Activated T-cell treated with anti-CD3 and anti-CD28 coated beads, Interleukin-2, amount 50 U/mL, for 24 hours (primary cell): ENCODE data around the gene NOSIP.
A peak's percentile ranks its signal among the peaks of the same experiment; 100 is the strongest.
"Not testable (repeated sequence)": the region's sequence is repeated elsewhere in the genome, so short reads cannot be mapped to it uniquely, and the experiment has no call there.

ENCODE experiments used
- DNase-seq: peaks from one replicate; pipeline ENCODE4 v3.0.0-alpha.2; 2020
- H3K27ac Mint-ChIP-seq: 2 replicates; pipeline ENCODE4 v1.8.0; 2020; ENCODE audit warnings: mild to moderate bottlenecking, mixed read lengths
- H3K27me3 Mint-ChIP-seq: 2 replicates; pipeline ENCODE4 v1.8.0; 2020; ENCODE audit warnings: mixed read lengths
- H3K36me3 Mint-ChIP-seq: 2 replicates; pipeline ENCODE4 v1.8.0; 2020; ENCODE audit warnings: low read depth, mixed read lengths
- H3K4me1 Mint-ChIP-seq: 2 replicates; pipeline ENCODE4 v1.8.0; 2020; ENCODE audit warnings: low read depth, mixed read lengths
- H3K4me3 Mint-ChIP-seq: 2 replicates; pipeline ENCODE4 v1.8.0; 2020; ENCODE audit warnings: mild to moderate bottlenecking, moderate library complexity, mixed read lengths
- H3K9me3 Mint-ChIP-seq: 2 replicates; pipeline ENCODE4 v1.8.0; 2020; ENCODE audit warnings: mixed read lengths

Gene NOSIP, protein sequence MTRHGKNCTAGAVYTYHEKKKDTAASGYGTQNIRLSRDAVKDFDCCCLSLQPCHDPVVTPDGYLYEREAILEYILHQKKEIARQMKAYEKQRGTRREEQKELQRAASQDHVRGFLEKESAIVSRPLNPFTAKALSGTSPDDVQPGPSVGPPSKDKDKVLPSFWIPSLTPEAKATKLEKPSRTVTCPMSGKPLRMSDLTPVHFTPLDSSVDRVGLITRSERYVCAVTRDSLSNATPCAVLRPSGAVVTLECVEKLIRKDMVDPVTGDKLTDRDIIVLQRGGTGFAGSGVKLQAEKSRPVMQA

DNA sequence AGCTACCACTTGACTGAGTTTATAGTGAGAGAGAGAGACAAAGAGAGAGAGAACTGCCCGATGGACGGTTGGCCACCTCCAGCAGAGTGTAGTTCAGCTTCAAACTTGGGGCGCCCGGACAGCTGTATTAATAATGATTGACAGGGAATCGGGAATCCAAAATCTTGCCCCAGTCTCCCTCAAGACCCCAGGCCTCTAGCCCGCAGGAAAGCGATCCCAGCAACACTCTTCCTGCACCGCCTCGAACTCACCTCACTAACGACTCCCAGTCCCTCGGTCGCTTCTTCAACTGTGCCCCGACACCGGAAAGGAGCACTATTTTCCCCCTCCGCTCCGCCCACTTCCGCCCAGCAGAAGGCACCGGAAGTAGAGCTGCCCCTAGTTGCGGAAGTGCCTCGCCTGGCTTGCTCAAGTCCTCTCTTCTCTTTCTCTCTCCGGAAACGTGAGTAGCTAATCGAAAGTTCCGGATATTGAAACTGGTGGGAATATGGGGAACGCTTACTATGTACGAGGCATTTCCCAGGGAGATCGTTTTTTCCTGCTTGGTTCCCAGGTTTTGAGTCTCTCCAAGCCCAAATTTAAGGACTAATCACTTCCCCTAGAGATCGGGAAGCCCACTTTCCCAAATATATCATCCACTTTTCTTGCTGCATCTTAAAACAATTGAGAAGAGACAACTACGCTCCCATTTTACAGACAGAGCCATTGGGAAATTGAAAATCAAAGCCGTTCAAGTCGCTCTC lies at the start of gene NOSIP:
NOSIP (minus strand) TSS at position 293 of the 743 bp plus-strand sequence. CDS start 19,865 bp downstream, outside the sequence.
- Mint-ChIP-seq H3K36me3 (peaks cover 40% of the 10 kb centered on the region), H3K4me1 (peaks cover 34% of the 10 kb centered on the region), H3K4me3 (peak within 1 kb of the TSS; percentile 95), H3K27me3 (no peaks in the 10 kb centered on the region), H3K9me3 (no peaks in the 10 kb centered on the region), H3K27ac (peak within 1 kb of the TSS; percentile 94)
- DNase-seq: peak; percentile 96

DNA sequence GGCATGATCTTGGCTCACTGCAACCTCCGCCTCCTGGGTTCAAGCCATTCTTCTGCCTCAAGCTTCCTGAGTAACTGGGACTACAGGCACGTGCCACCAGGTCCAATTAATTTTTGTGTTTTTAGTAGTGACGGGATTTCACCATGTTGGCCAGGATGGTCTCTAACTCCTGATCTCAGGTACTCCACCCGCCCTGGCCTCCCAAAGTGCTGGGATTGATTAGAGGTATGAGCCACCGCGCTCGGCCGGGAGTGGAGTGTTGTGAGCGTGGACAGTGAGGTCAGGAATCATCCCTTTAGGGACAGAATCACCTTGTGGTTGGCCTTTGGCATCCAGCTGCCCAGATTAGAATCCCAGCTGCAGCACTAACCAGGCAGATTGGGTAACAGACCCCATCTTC lies 49.3 kb upstream of the NOSIP start:
- peaks cover 36% of the 10 kb centered on the region for H3K36me3 Mint-ChIP-seq
- H3K4me1 Mint-ChIP-seq: peaks cover 2% of the 10 kb centered on the region
- no peak for DNase-seq
- no peaks in the 10 kb centered on the region for H3K9me3 Mint-ChIP-seq
- H3K27me3 Mint-ChIP-seq: no peaks in the 10 kb centered on the region
- H3K4me3 Mint-ChIP-seq: no peak overlapping the region
- H3K27ac Mint-ChIP-seq: no peak overlapping the region

DNA sequence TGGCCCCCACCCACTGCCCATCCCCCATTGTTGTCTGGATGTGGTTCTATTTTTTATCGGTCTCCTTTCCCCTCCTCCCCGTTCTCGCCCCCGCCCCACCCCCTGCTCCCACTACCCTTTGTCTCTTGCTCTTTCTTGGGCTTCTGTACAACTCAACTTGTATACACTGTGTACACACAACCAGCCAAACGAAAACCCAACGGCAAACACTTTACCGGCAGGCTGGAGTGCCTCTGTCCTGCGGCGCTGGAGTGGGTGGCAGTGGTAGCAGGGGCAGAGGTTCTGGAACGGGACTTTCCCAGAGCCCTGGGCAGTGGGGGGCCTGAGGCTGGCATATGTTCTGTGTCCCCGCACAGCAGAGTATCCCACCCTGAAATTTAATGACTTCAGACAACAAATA lies 45.9 kb upstream of the NOSIP start:
- H3K27ac Mint-ChIP-seq: no peak overlapping the region
- H3K27me3 Mint-ChIP-seq: no peaks in the 10 kb centered on the region
- DNase-seq: no peak
- no peak overlapping the region for H3K4me3 Mint-ChIP-seq
- H3K9me3 Mint-ChIP-seq: no peaks in the 10 kb centered on the region
- H3K36me3 Mint-ChIP-seq: peaks cover 57% of the 10 kb centered on the region
- peaks cover 2% of the 10 kb centered on the region for H3K4me1 Mint-ChIP-seq

DNA sequence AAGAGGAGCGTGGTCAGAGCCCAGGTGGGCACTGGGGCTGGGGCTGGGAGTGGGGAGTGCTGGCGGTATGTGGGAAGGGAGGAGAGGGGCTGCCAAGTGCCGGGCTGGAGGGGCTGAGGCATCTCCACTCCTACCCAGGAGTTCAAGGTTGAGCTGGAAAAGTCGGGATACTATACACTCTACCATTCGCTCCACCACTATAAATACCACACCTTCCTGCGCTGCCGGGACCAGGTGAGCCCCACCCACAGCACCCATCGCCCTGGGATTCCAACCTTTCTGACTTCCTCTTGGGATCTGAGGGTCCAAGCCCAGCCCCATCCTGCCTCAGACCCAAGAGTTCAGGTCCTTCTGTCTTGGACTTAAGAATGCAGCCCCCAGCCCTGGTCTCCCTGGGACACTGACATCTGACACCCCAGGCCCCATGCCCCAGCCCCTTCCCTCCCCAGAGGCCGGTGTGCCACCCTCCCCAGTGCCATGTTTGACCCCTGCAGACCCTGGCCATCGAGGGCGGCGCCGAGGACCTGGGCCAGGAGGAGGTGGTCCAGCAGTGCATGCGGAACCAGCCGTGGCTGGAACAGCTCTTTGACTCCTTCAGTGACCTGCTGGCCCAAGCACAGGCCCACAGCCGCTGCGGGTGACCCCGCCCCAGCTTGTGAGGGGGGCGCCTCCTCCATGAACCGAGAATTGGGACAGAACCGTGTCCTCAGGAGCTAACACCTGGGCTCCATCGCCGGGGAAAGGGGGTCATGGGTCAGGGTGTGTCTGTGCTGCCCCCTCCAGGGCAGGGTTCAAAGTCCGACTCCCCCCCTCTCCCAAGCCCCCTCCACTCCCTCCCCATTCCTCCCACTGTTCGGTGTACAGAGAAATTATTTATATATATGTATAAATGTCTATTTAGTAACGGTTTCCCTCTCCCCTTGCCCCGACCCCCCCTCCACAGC lies 44.9 kb upstream of the NOSIP start:
- no peak overlapping the region for H3K4me3 Mint-ChIP-seq
- H3K27me3 Mint-ChIP-seq: no peaks in the 10 kb centered on the region
- peaks cover 60% of the 10 kb centered on the region for H3K36me3 Mint-ChIP-seq
- no peaks in the 10 kb centered on the region for H3K9me3 Mint-ChIP-seq
- no peak overlapping the region for H3K27ac Mint-ChIP-seq
- no peak for DNase-seq
- no peaks in the 10 kb centered on the region for H3K4me1 Mint-ChIP-seq

DNA sequence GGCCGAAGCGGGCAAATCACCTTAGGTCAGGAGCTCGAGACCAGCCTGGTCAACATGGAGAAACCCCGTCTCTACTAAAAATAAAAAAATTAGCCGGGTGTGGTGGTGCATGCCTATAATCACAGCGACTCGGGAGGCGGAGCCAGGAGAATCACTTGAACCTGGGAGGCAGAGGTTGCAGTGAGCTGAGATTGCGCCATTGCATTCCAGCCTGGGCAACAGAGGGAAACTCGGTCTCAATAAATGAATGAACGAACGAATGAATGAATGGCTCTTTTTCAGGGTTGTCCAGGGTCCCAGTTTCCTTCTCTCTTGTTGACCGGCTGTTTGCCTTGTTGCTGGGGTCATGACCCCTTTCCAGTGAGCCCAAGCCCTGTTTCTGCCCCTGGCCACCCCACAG lies 37.5 kb upstream of the NOSIP start:
- Mint-ChIP-seq H3K27ac (peak overlapping the region; percentile 63), H3K4me1 (peaks cover 17% of the 10 kb centered on the region), H3K36me3 (peaks cover 79% of the 10 kb centered on the region)
- H3K4me3 Mint-ChIP-seq, DNase-seq, H3K27me3 Mint-ChIP-seq, H3K9me3 Mint-ChIP-seq: not testable (repeated sequence)

DNA sequence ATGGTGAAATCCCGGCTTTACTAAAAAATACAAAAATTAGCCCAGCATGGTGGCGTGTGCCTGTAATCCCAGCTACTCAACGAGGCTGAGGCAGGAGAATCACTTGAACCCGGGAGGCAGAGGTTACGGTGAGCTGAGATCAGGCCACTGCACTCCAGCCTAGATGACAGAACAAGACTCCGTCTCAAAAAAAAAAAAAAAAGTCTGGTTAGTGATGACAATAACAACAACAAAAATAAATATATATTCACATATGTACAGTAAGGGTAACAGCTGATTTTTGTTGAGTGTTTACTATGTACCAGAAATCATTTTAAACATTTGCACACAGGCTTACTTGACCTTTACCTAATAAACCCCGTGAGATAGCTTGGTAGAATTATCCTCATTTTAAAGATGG lies 36.6 kb upstream of the NOSIP start:
- H3K4me1 Mint-ChIP-seq: peaks cover 20% of the 10 kb centered on the region
- H3K36me3 Mint-ChIP-seq: peaks cover 79% of the 10 kb centered on the region
- H3K9me3 Mint-ChIP-seq: no peaks in the 10 kb centered on the region
- H3K4me3 Mint-ChIP-seq: no peak overlapping the region
- no peak overlapping the region for H3K27ac Mint-ChIP-seq
- H3K27me3 Mint-ChIP-seq: no peaks in the 10 kb centered on the region
- DNase-seq: no peak

DNA sequence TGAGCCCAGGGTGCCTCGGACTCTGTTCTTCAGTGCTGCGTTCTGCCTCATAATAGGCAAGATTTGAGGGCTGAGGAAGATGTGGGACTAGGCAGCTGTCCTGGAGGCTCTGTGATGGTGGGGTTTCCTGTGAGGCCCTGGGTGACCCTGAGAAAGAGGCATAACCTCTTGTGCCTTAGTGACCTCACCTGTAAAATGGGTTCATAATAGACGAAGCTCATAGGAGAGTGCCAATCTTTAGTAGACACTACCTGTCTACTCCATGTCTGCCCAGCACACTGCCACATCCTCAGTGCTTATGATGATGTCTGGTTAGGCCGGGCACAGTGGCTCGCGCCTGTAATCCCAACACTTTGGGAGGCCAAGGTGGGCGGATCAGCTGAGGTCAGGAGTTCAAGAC lies 36.2 kb upstream of the NOSIP start:
- no peaks in the 10 kb centered on the region for H3K9me3 Mint-ChIP-seq
- H3K4me3 Mint-ChIP-seq: no peak overlapping the region
- peaks cover 20% of the 10 kb centered on the region for H3K4me1 Mint-ChIP-seq
- H3K27ac Mint-ChIP-seq: no peak overlapping the region
- H3K27me3 Mint-ChIP-seq: no peaks in the 10 kb centered on the region
- no peak for DNase-seq
- peaks cover 75% of the 10 kb centered on the region for H3K36me3 Mint-ChIP-seq

DNA sequence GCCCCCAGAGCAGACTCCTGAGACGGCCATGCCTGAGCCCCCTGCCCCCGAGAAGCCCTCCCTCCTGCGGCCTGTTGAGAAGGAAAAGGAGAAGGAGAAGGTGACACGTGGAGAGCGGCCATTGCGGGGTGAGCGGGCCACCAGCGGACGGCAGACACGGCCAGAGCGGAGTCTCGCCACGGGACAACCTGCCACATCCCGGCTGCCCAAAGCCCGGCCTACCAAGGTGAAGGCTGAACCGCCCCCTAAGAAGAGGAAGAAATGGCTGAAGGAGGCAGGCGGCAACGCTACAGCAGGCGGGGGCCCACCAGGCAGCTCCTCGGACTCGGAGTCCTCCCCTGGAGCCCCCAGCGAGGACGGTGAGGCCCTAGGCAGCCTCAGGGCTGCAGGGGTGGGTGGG lies 35.5 kb upstream of the NOSIP start:
- Mint-ChIP-seq H3K4me1 (peaks cover 20% of the 10 kb centered on the region), H3K27ac (no peak overlapping the region), H3K36me3 (peaks cover 75% of the 10 kb centered on the region), H3K27me3 (no peaks in the 10 kb centered on the region), H3K9me3 (no peaks in the 10 kb centered on the region), H3K4me3 (no peak overlapping the region)
- no peak for DNase-seq

DNA sequence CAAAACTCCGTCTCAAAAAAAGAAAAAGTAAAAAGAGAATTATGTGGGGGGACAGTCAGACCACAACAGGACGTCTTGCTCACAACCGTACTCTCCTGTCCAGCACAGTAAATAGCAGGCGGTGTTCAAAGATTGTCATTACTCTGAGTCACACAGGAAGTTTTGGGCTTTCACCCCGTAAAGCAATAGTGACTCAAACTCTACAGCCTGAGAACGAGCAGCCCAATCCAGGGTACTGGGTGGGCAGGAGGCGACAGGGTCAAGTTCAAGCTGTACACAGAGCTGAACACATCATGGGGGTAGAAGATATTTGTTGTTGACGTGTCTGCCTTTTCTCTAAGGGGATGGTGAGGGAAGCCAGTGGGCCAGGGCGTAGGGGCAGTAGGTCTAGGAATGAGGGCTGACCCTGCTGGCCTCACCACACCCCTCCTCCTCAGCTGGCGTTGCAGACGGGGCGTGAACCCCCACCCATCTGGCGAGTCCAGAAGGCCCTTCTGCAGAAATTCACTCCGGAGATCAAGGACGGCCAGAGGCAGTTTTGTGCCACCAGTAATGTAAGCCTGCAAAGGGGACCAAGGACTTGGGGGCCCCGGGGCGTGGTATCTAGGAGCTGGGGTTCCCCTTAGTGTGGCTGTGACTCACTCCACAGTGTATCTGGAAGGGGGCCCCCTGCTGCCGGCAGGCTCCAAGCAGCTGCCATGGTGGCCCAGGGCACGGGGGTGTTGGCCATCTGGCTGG lies 33.9 kb upstream of the NOSIP start:
- Mint-ChIP-seq H3K4me3 (no peak overlapping the region), H3K4me1 (peaks cover 20% of the 10 kb centered on the region), H3K27me3 (no peaks in the 10 kb centered on the region), H3K9me3 (no peaks in the 10 kb centered on the region), H3K27ac (peak overlapping the region; percentile 84), H3K36me3 (peaks cover 75% of the 10 kb centered on the region)
- DNase-seq: peak; percentile 40

DNA sequence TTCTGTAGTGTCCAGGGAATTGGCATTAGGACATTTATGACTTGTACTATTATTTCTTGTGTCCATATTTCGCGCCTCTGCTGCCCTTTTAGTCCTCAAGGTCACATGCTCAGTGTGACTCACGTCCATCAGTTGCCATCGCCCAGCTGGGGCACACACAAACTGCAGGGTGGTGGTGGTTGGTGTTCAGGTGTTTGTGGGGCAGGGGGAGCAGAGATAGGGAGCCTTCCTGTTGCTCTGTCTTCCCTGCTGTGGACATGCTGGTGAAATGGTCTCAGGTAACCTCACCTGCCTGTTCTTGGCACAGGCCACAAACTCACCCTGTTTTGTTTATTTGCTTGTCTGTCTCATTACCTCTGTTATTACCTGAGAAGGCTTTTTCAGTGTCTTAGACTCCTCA lies 33.0 kb upstream of the NOSIP start:
- Mint-ChIP-seq H3K36me3 (peaks cover 76% of the 10 kb centered on the region), H3K4me3 (no peak overlapping the region), H3K27me3 (no peaks in the 10 kb centered on the region), H3K27ac (peak overlapping the region; percentile 84), H3K9me3 (no peaks in the 10 kb centered on the region), H3K4me1 (peaks cover 20% of the 10 kb centered on the region)
- DNase-seq: no peak

DNA sequence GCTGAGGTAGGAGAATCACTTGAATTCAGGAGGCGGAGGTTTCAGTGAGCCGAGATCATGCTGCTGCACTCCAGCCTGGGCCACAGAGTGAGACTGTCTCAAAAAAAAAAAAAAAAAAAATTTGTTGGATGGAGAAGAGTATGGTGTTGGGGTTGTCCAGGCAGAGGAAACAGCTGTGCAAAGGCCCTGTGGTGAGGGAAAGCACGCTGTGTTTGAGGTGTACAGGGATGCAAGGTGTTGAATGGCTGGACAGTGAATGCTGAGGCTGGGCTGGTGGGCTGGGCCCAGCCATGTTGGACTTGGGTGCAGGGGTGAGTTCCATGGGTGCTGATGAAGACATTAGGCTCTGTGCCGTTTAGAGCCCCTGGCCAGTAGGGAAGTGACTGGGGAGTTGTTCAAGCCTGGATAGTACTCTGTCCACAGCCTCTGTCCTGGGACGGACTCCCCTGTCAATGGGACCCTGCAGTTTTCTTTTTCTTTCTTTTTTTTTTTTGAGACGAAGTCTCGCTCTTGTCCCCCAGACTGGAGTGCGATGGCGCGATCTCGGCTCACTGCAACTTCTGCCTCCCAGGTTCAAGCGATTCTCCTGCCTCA lies 29.2 kb upstream of the NOSIP start:
- H3K27ac Mint-ChIP-seq: peak overlapping the region; percentile 33
- peaks cover 66% of the 10 kb centered on the region for H3K36me3 Mint-ChIP-seq
- H3K27me3 Mint-ChIP-seq: no peaks in the 10 kb centered on the region
- no peak overlapping the region for H3K4me3 Mint-ChIP-seq
- DNase-seq: no peak
- H3K9me3 Mint-ChIP-seq: no peaks in the 10 kb centered on the region
- peaks cover 18% of the 10 kb centered on the region for H3K4me1 Mint-ChIP-seq

DNA sequence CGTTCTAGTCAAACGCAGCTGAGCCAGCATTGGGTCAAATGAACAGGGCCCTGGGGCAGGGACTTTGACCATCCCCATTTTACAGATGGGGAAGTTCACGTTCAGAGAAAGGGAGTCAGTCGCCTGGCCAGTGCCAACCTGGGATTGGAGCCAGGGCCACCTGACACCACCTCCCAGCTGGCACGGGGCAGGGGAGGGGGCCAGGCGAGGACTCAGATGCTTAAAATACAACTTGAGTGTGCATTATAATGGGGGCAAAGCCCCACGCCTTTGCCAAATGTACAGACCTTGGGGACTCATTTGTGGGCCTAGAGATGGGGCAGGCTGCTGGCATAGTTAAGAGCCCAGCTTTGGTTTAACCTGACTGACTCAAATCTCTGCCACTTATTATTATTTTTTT lies 25.2 kb upstream of the NOSIP start:
- Mint-ChIP-seq H3K9me3 (no peaks in the 10 kb centered on the region), H3K36me3 (peaks cover 73% of the 10 kb centered on the region), H3K4me3 (no peak overlapping the region), H3K27ac (no peak overlapping the region), H3K27me3 (no peaks in the 10 kb centered on the region), H3K4me1 (peaks cover 13% of the 10 kb centered on the region)
- DNase-seq: no peak

DNA sequence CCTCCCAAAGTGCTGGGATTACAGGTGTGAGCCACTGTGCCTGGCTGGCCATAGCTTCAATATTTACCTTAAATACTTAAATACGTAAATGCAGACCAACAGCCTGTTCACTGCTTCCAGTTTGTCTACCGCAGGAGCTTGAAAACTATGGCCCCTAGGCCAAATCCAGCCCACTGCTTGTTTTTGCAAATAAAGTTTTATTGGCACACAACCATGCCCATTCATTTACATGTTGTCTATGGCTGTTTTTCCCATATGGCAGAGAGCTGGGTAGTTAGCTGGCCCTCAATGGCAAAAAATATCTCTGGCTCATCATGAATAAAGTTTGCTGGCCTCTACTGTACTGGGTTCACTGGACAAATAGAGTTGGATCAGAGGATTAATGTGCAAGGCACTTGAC lies 22.4 kb upstream of the NOSIP start:
- DNase-seq: no peak
- H3K27me3 Mint-ChIP-seq: no peaks in the 10 kb centered on the region
- no peaks in the 10 kb centered on the region for H3K9me3 Mint-ChIP-seq
- no peak overlapping the region for H3K4me3 Mint-ChIP-seq
- peaks cover 79% of the 10 kb centered on the region for H3K36me3 Mint-ChIP-seq
- peaks cover 22% of the 10 kb centered on the region for H3K4me1 Mint-ChIP-seq
- no peak overlapping the region for H3K27ac Mint-ChIP-seq
